ENCODE measurements around the gene NLRC5. TPM values are rescaled to one million over a fixed set of nuclear protein-coding genes. Genes with fewer than 3 reads are reported as not detected.

NLRC5 gene
- total RNA-seq, 1 experiment from 2014 or later: 1.6 TPM

DNA sequence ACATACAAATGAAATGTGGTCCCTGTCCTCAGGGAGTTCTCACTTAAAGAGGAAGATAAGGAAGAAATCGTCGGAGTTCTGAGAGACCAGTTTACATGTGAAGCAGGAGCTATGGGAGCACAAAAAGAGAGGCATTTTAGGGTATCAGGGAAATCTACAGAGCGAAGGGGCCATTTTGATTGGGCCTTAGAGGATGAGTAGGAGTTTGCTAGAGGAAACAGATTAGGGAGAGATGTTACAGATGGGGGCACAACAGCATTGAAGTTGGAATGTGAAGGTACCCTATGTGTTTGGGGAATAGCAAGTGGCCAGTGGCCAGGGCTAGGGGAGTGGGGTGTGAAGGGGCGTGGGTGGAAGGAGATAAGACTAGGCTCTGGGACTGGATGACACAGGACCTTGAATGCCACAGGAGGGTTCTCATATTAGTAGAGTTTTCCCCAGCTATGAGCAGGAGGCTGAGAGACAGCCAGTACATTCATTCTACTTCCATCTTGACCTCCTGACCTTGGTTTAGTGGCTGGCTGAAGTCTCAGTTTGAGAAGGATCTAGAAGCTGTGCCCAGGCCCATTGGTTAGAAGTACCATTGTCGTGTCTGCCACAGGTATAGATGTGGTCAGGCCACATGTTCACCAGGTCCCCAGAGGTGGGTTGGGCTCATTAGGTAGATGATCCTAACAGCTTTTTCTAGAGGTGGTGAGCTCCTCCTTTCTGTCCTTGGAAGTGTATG is 137.8 kb downstream of the NLRC5 start:
- Mint-ChIP-seq H3K4me1 (ENCODE audit: low read depth, unreplicated experiment) (no peaks in the 10 kb centered on the region), H3K36me3 (ENCODE audit: insufficient read depth, unreplicated experiment) (peaks cover 16% of the 10 kb centered on the region), H3K27ac (ENCODE audit: unreplicated experiment) (no peak overlapping the region), H3K27me3 (ENCODE audit: insufficient read depth, unreplicated experiment) (no peaks in the 10 kb centered on the region), H3K4me3 (ENCODE audit: unreplicated experiment) (no peak overlapping the region), H3K9me3 (ENCODE audit: unreplicated experiment) (no peaks in the 10 kb centered on the region)
- DNase-seq: no peak
- peaks cover 4% of the 10 kb centered on the region for H3K4me1 ChIP-seq
- H3K36me3 ChIP-seq (ENCODE audit: control insufficient read depth, insufficient read depth, low read length): no peaks in the 10 kb centered on the region
- TF ChIP-seq CTCF (IDR thresholded peaks at IDR 0.05; ENCODE audit: insufficient read depth in 1 of 2, low read depth in 1 of 2, low read length in 1 of 2, severe bottlenecking in 1 of 2, unreplicated experiment in 1 of 2): no peak
- H3K27me3 ChIP-seq (replicated peaks; ENCODE audit: control insufficient read depth, insufficient read depth, low read length): no peaks in the 10 kb centered on the region
- no TSS peak for BruUV-seq (replicated peaks)
- H3K4me3 ChIP-seq (ENCODE audit: low read depth, low read length): no peak overlapping the region
- no peaks in the 10 kb centered on the region for H3K9me3 ChIP-seq
- ChIA-PET CTCF (interaction anchor here (0.5 to 0.6 kb wide), 2 partner anchors 34 to 1482 kb away, joined by 3 read pairs; no protein-coding TSS in a partner anchor), POLR2A (interaction anchor here (0.7 kb wide), 1 partner anchor 732 kb away, joined by 3 read pairs; no protein-coding TSS in a partner anchor)
- intact Hi-C loops (cut with micrococcal nuclease; ENCODE audit: unreplicated experiment): no loop called here

DNA sequence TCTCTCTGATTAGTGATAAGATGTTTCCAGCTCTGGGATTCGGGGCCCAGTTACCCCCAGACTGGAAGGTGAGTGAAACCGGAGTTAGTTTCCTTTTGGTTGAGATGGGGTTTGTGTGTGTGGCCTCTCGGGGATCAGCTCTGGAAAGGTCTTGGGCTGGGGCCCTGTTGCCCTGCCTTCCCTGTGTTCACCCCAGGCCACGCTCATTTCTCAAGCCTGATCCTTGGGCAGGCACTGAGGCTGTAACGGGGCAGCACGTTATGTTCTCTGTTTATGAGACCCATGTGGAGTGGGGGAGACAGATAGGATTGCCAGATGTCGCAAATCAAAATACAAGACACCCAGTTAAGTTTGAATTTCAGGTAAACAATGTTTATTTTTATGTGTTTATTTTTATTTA is 138.5 kb downstream of the NLRC5 start:
- H3K27me3 Mint-ChIP-seq (ENCODE audit: insufficient read depth, unreplicated experiment): no peaks in the 10 kb centered on the region
- intact Hi-C loops (cut with micrococcal nuclease; ENCODE audit: unreplicated experiment): no loop called here
- no TSS peak for BruUV-seq (replicated peaks)
- H3K4me1 Mint-ChIP-seq (ENCODE audit: low read depth, unreplicated experiment): no peaks in the 10 kb centered on the region
- no peaks in the 10 kb centered on the region for H3K9me3 Mint-ChIP-seq (ENCODE audit: unreplicated experiment)
- no peak overlapping the region for H3K4me3 ChIP-seq (ENCODE audit: low read depth, low read length)
- TF ChIP-seq CTCF (IDR thresholded peaks at IDR 0.05; ENCODE audit: insufficient read depth in 1 of 2, low read depth in 1 of 2, low read length in 1 of 2, severe bottlenecking in 1 of 2, unreplicated experiment in 1 of 2): no peak
- H3K4me1 ChIP-seq: peaks cover 9% of the 10 kb centered on the region
- DNase-seq: no peak
- CTCF ChIA-PET: no interaction called here
- no peak overlapping the region for H3K27ac Mint-ChIP-seq (ENCODE audit: unreplicated experiment)
- H3K36me3 Mint-ChIP-seq (ENCODE audit: insufficient read depth, unreplicated experiment): peaks cover 16% of the 10 kb centered on the region
- no peaks in the 10 kb centered on the region for H3K9me3 ChIP-seq
- H3K4me3 Mint-ChIP-seq (ENCODE audit: unreplicated experiment): no peak overlapping the region
- POLR2A ChIA-PET: no interaction called here
- H3K36me3 ChIP-seq (ENCODE audit: control insufficient read depth, insufficient read depth, low read length): no peaks in the 10 kb centered on the region
- H3K27me3 ChIP-seq (replicated peaks; ENCODE audit: control insufficient read depth, insufficient read depth, low read length): no peaks in the 10 kb centered on the region

DNA sequence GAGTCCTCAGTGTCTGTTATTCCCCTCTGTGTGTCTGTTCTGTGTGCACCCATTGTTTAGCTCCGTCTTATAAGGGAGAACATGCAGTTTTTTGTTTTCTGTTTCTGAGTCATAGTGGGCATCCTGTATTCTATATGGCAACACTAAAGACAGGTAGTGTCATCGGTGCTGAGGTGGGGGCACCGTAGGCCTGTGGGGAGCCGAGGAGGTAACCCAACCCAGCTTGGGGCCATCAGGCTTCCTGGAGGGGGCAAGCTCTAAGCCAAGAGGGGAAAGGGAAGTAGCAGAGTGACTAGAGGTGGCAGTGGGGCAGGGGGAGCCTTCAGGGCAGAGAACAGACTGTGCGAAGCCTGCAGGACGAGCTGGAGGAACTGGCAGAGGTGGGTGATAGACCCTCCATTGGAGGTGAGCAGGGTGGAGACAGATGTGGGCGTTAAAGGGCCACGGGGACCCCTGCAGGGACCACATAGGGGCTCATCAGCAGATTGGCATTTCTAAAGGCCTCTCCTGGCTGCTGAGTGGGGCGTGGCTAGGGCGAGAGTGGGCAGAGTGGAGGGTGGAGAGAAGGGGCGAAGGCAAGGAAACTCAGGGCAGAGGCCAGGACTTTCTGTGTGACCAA is 139.5 kb downstream of the NLRC5 start:
- Histone ChIP-seq H3K36me3 (ENCODE audit: control insufficient read depth, insufficient read depth, low read length) (no peaks in the 10 kb centered on the region), H3K4me1 (peaks cover 9% of the 10 kb centered on the region), H3K9me3 (no peaks in the 10 kb centered on the region), H3K4me3 (ENCODE audit: low read depth, low read length) (no peak overlapping the region), H3K27me3 (replicated peaks; ENCODE audit: control insufficient read depth, insufficient read depth, low read length) (no peaks in the 10 kb centered on the region)
- no peaks in the 10 kb centered on the region for H3K4me1 Mint-ChIP-seq (ENCODE audit: low read depth, unreplicated experiment)
- no peak overlapping the region for H3K4me3 Mint-ChIP-seq (ENCODE audit: unreplicated experiment)
- peaks cover 16% of the 10 kb centered on the region for H3K36me3 Mint-ChIP-seq (ENCODE audit: insufficient read depth, unreplicated experiment)
- no peaks in the 10 kb centered on the region for H3K9me3 Mint-ChIP-seq (ENCODE audit: unreplicated experiment)
- no peaks in the 10 kb centered on the region for H3K27me3 Mint-ChIP-seq (ENCODE audit: insufficient read depth, unreplicated experiment)
- intact Hi-C loops (cut with micrococcal nuclease; ENCODE audit: unreplicated experiment): no loop called here
- DNase-seq: no peak
- no peak for TF ChIP-seq CTCF (IDR thresholded peaks at IDR 0.05; ENCODE audit: insufficient read depth in 1 of 2, low read depth in 1 of 2, low read length in 1 of 2, severe bottlenecking in 1 of 2, unreplicated experiment in 1 of 2)
- POLR2A ChIA-PET: no interaction called here
- BruUV-seq (replicated peaks): no TSS peak
- CTCF ChIA-PET: no interaction called here
- H3K27ac Mint-ChIP-seq (ENCODE audit: unreplicated experiment): no peak overlapping the region
